Effector memory CD4-positive, alpha-beta T cell (primary cell): ENCODE data around the gene TLE3.

Experiments used
- DNase-seq, 3 donors: peaks; one replicate each; pipeline ENCODE4 v3.0.0-alpha.2; 2020
- H3K27ac ChIP-seq: 2 replicates; pipeline ENCODE4 v1.7.0; 2013; ENCODE audit warnings: mild to moderate bottlenecking, low read length, moderate library complexity; ENCODE audit not compliant: insufficient read depth, poor library complexity, severe bottlenecking
- H3K27me3 ChIP-seq: replicated peaks from 2 replicates; pipeline ENCODE4 v1.7.0; 2013; ENCODE audit warnings: mild to moderate bottlenecking, low read length; ENCODE audit not compliant: insufficient read depth, control insufficient read depth, poor library complexity, severe bottlenecking
- H3K36me3 ChIP-seq: 2 replicates; pipeline ENCODE4 v1.7.0; 2013; ENCODE audit warnings: mild to moderate bottlenecking, low read length, moderate library complexity; ENCODE audit not compliant: control insufficient read depth, insufficient read depth
- H3K4me1 ChIP-seq: 2 replicates; pipeline ENCODE4 v1.7.0; 2013; ENCODE audit warnings: low read length, mild to moderate bottlenecking; ENCODE audit not compliant: control insufficient read depth, insufficient read depth, poor library complexity, severe bottlenecking
- H3K4me3 ChIP-seq: 2 replicates; pipeline ENCODE4 v1.7.0; 2013; ENCODE audit warnings: low read length, low read depth, mild to moderate bottlenecking; ENCODE audit not compliant: insufficient read depth, poor library complexity, severe bottlenecking
- H3K9me3 ChIP-seq: 2 replicates; pipeline ENCODE4 v1.7.0; 2013; ENCODE audit warnings: mild to moderate bottlenecking, low read length, moderate library complexity; ENCODE audit not compliant: control insufficient read depth

The TLE3 gene

GRCh38 chr15:70023064-70023768, 74.5 kb downstream of the TLE3 start:
- no peaks in the 10 kb centered on the region for H3K27me3 ChIP-seq
- H3K9me3 ChIP-seq = no peaks in the 10 kb centered on the region
- H3K27ac ChIP-seq = no peak overlapping the region
- H3K4me1 ChIP-seq = peaks cover 16% of the 10 kb centered on the region
- peak; percentile 50 to 61 (median 51) for DNase-seq
- no peaks in the 10 kb centered on the region for H3K36me3 ChIP-seq
- H3K4me3 ChIP-seq = no peak overlapping the region

DNA sequence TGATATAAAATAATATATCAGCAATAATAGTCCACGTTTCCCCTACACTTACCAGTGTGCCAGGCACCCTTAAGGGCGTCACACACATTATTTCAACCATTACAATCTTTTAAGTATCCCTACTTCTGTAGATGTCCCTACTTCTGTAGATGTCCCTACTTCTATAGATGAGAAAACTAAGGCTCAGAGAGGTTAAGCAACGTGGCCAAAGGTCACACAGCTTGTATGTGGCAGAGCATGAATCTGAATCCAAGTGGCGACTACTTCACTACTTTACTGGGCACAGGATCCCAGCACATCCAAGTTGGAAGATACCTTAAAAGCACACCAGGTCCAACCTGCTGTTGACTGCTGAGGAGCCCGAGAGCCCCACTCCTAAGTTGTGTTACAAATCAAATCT, 77.5 kb downstream of the TLE3 start:
- Histone ChIP-seq H3K4me3 (no peak overlapping the region), H3K9me3 (peaks cover 6% of the 10 kb centered on the region), H3K27me3 (no peaks in the 10 kb centered on the region), H3K4me1 (peaks cover 16% of the 10 kb centered on the region), H3K36me3 (no peaks in the 10 kb centered on the region), H3K27ac (no peak overlapping the region)
- no peak for DNase-seq

DNA sequence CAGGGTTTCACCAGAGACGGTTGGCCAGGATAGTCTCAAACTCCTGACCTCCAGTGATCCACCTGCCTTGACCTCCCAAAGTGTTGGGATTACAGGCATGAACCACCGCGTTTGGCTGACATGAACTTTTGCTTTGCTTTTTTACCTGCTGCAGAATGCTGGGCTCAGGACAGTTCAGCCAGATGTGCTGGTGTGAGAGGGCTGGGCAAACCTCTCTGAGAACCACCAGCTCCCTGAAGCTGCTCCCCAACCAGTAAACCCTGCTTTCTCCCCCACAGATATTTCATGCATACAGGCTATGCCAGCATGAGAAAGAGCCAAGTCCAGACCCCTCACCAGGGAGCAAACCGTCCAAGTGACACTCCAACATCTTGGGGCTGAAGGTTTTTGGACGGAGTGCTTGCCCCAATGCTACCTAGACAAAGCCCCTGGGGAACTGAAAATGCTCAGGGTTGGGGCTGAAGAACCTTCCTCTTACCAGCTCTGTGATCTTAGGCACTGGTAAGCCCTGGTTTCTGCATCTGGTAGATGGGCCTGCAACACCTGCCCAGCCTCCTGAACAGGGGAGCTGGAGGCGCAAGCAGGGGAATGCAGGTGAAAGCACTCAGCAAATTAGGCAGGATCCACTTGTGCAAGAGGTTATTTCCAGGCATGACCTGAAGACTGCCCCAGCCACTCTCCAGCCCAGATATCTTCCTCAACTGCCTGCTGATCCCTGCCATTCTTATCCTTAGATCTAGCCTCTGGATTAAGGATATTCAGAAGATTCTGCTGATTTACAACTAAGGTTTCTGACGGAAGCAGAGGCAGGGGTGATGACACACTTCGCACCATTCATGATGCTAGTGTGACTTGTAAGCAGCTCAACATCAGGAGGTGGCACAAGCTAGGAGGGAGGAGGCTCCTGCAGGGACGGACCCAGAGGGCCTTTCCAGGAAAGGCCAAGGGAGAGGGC, 78.8 kb downstream of the TLE3 start:
- no peak for DNase-seq
- H3K4me3 ChIP-seq = no peak overlapping the region
- H3K27me3 ChIP-seq = no peaks in the 10 kb centered on the region
- no peak overlapping the region for H3K27ac ChIP-seq
- no peaks in the 10 kb centered on the region for H3K36me3 ChIP-seq
- peaks cover 11% of the 10 kb centered on the region for H3K4me1 ChIP-seq
- peaks cover 6% of the 10 kb centered on the region for H3K9me3 ChIP-seq

DNA sequence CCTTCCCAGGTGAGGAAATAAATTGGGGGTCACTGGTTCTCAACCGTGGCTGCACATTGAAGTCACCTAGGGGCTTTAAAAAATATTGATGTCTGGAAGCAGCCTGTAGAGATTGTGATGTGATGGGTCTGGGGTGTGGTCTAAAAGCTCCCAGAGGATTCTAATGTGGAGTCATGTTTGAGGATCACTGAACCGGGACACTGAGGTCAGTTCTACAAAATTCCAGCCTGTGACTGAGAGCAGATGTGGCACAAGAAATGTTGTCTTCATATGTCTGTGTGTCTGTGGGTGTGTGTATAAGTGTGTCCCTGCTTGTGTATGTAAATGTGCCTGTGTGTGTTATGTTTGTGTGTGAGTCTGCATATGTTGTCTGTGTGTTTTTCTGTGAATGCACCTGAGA, 79.9 kb downstream of the TLE3 start:
- H3K27ac ChIP-seq = no peak overlapping the region

GRCh38 chr15:70017025-70017424, 80.7 kb downstream of the TLE3 start:
- peaks cover 6% of the 10 kb centered on the region for H3K9me3 ChIP-seq
- no peak for DNase-seq

More for the DNA sequence above, 79.9 kb downstream of the TLE3 start:
- peaks cover 6% of the 10 kb centered on the region for H3K9me3 ChIP-seq
- no peak for DNase-seq
- H3K4me3 ChIP-seq = no peak overlapping the region
- no peaks in the 10 kb centered on the region for H3K36me3 ChIP-seq
- H3K4me1 ChIP-seq = peaks cover 1% of the 10 kb centered on the region
- no peaks in the 10 kb centered on the region for H3K27me3 ChIP-seq

GRCh38 chr15:70016511-70016994, 81.2 kb downstream of the TLE3 start:
- no peaks in the 10 kb centered on the region for H3K27me3 ChIP-seq
- no peak for DNase-seq

More at GRCh38 chr15:70017025-70017424, 80.7 kb downstream of the TLE3 start:
- no peaks in the 10 kb centered on the region for H3K27me3 ChIP-seq
- no peaks in the 10 kb centered on the region for H3K36me3 ChIP-seq
- H3K27ac ChIP-seq = no peak overlapping the region
- H3K4me3 ChIP-seq = no peak overlapping the region
- no peaks in the 10 kb centered on the region for H3K4me1 ChIP-seq

DNA sequence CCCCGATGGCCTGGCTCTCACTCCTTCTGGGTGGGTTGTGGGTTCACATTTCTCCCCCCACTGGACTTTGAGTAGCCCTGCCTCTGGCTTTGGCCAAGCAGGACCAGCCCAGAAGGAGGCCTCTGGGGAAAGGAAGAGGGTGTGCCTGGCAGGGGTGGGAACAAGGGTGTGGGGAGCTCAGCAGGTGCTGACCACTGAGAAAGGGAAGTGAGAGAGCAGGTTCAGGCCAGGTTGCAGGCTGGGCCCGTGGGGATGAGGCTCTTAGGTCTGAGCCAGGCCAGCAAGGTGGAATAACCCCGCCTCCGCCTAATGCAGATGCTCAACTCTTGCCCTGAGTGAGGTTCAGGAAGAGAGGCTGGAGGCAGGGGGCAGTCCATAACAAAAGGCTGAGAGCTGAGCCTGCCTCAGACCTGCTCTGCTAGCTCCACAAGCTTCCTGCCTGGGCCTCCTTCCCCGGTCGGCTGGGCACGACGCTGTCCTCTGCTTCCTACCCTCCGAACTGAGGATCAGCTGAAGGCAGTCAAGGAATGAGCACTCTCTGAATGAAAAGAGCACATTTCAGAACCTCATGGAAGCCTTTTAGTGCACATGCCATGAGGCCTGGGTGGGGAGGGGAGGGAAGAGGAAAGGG, 82.7 kb downstream of the TLE3 start:
- H3K4me3 ChIP-seq = no peak overlapping the region
- no peaks in the 10 kb centered on the region for H3K36me3 ChIP-seq
- no peak overlapping the region for H3K27ac ChIP-seq
- no peaks in the 10 kb centered on the region for H3K4me1 ChIP-seq
- no peaks in the 10 kb centered on the region for H3K27me3 ChIP-seq
- DNase-seq = no peak
- H3K9me3 ChIP-seq = peaks cover 6% of the 10 kb centered on the region

More at GRCh38 chr15:70016511-70016994, 81.2 kb downstream of the TLE3 start:
- H3K4me1 ChIP-seq = no peaks in the 10 kb centered on the region
- no peak overlapping the region for H3K4me3 ChIP-seq
- H3K27ac ChIP-seq = no peak overlapping the region
- no peaks in the 10 kb centered on the region for H3K36me3 ChIP-seq
- H3K9me3 ChIP-seq = peaks cover 6% of the 10 kb centered on the region

GRCh38 chr15:70014331-70014730, 83.4 kb downstream of the TLE3 start:
- no peak overlapping the region for H3K27ac ChIP-seq
- no peaks in the 10 kb centered on the region for H3K36me3 ChIP-seq
- H3K9me3 ChIP-seq = peaks cover 6% of the 10 kb centered on the region

DNA sequence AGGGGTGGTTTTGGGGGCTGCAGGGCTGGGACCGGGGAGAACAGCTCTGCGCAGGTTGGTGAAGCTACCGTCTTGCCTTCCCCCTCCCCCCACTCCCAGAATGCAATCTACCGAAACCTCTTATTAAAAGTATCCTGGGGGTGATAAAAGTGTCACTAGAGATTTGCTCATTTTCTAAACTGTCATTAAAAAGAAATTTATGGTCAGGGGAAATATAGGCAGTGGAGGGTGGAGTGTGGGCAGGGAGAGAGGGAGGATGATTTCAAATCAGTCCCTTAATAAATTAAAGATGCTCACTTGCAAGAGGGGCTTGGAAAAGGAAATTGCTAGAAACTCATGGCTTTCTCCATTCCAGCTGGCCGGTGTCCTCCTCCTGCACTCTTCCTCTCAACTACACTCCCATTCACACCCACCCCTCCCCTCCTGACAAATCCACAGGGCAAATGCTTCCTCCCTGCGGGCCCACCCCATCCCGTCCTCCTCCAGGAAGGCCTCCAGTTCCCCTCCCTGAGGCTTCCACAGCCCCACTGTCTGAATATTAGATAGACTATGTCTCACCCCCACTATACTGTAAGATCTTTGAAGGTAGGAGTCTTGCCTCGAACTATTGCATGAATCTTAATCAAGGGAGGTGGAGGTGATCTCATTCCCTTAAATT, 83.9 kb downstream of the TLE3 start:
- H3K36me3 ChIP-seq = no peaks in the 10 kb centered on the region
- peaks cover 6% of the 10 kb centered on the region for H3K9me3 ChIP-seq
- no peak overlapping the region for H3K27ac ChIP-seq
- no peak overlapping the region for H3K4me3 ChIP-seq
- H3K4me1 ChIP-seq = no peaks in the 10 kb centered on the region
- DNase-seq = no peak
- no peaks in the 10 kb centered on the region for H3K27me3 ChIP-seq

More at GRCh38 chr15:70014331-70014730, 83.4 kb downstream of the TLE3 start:
- no peak for DNase-seq
- no peaks in the 10 kb centered on the region for H3K27me3 ChIP-seq
- H3K4me1 ChIP-seq = no peaks in the 10 kb centered on the region
- H3K4me3 ChIP-seq = no peak overlapping the region
